Fibroblast of skin of back (primary cell): ENCODE results near the gene RUFY1.
A peak's percentile ranks its signal among the peaks of the same experiment; 100 is the strongest.
"Not testable (repeated sequence)": the region's sequence is repeated elsewhere in the genome, so short reads cannot be mapped to it uniquely, and the experiment has no call there.

ENCODE experiments used
- DNase-seq: peaks from one replicate; pipeline ENCODE4 v3.0.0-alpha.2; 2013

RUFY1 gene

DNA sequence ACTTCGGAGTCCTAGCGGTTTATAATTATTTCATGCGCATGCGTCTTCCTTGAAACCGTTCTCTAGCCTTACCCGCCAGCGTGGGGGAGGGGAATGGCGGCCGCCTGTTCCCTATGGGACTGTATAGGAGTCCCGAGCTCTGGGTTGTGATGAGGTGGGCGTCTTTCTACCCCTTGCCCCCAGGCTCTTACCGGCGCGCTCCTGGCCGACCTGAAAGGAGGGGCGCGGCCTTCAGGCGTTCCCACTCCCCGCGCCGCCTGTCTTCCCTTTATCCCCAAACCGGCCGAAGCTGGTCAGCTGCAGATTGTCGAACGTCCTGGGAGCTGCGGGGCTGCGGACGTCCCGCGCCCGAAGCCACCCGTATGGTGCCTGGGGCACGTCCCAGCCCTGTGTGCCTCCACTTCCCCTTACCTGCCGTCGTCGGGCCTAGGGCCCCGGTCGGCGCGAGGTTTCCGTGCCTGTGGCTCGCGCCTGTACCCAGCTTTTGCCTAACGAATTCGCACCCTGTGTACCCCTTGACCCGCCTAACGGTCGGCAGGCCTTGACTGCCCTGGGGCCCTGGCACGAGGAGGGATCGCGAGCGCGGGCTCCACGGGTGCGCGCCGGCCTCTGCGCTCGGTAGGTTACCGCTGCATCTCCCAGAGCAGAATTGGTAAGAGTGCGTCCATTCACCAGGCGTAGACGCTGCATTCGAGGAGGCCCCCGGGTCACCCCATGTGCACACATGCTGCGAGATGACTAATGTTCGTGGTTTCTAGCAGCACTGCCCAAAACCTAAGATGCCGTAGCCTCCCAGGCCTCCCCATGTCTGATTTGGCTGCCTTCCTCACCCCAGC, 73.8 kb downstream of the RUFY1 start:
- peak; percentile 83 for DNase-seq

DNA sequence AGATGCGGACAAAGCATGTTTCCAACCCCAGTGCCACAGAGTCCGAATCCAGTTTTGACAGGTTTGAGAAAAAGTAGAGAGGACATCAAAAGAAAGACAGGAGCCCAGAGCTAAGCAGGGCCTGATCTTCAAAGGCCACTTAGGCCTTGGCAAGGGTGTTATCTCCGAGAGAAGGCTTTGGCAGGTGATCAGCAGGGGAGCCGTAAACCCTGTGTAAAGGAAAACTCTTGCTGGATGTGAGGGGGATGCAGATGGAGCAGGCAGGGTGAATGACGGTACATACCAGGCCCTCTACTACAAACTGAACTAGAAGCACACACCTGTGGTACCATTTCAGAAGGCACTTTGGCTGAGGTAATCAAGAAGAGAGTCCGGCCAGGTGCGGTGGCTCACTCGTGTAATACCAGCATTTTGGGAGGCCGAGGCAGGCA, 74.5 kb downstream of the RUFY1 start:
- no peak for DNase-seq

DNA sequence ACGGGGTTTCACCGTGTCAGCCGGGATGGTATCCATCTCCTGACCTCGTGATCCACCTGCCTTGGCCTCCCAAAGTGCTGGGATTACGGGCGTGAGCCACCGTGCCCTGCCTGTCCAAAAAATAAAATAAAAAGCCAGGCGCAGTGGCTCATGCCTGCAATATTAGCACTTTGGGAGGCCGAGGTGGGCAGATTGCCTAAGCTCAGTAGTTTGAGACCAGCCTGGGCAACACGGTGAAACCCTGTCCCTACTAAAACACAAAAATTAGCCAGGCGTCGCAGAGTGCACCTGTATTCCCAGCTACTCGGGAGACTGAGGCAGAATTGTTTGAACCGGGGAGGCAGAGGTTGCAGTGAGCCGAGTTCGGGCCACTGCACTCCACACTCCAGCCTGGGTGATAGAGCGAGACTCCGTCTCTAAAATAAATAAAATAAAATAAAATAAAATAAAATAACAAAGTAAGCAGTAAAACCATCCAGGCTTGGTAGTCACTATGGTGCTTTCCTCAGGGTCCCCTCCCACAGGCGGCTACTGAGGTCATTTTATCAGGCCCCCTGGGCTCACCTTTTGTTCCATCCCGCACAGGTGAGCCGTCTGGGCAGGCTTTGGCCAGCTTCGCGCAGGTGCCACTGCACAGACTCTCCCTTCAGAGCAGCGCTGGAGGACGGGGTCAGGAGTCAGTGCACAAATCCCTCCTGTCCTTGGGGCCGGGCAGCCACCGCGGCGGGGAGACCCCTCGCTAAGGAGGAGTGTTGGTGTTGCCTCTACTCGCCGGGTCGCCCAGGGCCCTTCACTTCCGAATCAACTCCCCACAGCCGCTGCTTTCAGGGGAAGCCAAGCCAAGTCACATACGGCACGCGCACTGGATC, 83.4 kb downstream of the RUFY1 start:
- not testable (repeated sequence) for DNase-seq

DNA sequence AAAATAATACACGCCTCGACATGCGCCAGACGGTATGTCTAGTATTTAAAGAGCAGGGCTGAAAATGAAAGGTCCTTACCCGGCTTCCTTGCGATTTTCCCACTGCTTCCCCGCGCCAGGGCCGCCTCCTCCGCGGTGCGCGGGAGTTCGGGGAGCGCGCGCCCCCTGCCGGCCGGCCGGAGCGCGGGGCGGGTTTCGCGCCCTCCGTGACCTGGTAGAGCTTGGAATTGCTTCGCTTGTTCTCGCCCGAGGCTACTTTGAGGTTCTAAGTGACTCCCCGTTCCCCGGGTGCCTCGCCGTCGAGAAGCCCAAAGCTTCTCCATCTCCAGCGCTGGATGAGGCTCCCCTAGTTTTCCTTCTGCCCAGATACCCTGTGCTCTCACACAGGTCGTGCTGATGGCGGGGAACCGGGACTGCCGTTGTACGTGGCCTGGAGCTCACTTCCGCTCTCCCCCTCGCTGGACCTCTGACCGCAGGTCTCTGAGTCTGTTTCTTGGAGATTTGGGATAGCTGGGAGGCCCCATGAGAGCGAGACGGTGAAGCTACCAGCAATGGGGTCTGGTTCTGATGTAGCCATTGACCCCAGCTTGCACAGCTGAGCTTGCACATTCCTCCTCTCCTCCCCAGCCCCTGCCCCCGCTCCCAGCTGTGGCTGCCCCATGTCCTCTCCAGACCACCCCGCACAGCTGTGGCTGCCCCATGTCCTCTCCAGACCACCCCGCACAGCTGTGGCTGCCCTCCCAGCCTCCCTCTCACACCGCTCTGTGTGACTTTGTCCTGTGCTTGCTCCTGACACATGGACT, 84.2 kb downstream of the RUFY1 start:
- DNase-seq = not testable (repeated sequence)

DNA sequence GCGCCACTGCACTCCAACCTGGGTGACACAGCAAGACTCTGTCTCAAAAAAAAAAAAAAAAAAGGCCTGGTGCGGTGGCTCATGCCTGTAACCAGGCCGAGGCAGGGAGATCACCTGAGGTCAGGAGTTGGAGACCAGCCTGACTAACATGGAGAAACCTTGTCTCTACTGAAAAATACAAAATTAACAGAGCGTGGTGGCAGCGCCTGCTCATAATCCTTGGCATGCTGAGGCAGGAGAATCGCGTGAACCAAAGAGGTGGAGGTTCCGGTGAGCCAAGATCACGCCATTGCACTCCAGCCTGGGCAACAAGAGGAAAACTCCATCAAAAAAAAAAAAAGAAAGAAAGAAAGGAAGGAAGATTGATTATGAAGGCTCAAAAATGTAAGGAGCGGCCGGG, 88.9 kb downstream of the RUFY1 start:
- DNase-seq = not testable (repeated sequence)

DNA sequence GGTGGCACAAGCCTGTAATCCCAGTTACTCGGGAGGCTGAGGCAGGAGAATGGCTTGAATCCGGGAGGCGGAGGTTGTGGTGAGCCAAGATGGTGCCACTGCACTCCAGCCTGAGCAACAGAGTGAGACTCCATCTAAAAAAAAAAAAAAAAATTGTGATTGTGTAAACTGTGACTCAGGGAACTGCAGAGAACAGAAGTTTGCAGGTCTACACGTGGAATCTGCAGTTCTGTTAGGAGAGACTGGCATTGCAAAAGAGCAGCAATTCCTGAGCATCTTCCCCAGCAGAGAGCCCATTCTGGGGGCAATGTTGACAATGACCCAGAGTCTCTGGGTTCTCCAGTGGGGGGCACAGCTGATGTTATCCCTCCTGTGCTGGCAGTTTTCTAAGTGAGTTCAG, 91.4 kb downstream of the RUFY1 start:
- not testable (repeated sequence) for DNase-seq

DNA sequence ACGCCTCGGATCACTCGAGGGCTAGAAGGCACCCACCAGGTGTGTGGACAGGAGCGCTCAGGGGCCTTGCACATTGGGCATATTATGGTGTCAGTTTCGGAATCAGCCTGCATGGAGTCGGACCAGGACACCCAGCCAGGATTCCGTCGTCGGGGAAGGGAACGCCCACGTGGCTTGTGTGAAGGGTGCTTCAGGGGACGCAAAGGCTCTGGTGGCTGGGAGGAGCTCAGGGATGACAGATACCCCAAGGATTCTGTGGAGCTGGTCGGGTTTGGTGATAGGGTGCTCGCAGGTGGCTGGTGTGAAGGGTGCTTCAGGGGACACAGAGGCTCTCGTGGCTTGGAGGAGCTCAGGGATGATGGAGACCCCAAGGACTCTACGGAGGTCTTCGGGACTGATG, 92.3 kb downstream of the RUFY1 start:
- DNase-seq = not testable (repeated sequence)

DNA sequence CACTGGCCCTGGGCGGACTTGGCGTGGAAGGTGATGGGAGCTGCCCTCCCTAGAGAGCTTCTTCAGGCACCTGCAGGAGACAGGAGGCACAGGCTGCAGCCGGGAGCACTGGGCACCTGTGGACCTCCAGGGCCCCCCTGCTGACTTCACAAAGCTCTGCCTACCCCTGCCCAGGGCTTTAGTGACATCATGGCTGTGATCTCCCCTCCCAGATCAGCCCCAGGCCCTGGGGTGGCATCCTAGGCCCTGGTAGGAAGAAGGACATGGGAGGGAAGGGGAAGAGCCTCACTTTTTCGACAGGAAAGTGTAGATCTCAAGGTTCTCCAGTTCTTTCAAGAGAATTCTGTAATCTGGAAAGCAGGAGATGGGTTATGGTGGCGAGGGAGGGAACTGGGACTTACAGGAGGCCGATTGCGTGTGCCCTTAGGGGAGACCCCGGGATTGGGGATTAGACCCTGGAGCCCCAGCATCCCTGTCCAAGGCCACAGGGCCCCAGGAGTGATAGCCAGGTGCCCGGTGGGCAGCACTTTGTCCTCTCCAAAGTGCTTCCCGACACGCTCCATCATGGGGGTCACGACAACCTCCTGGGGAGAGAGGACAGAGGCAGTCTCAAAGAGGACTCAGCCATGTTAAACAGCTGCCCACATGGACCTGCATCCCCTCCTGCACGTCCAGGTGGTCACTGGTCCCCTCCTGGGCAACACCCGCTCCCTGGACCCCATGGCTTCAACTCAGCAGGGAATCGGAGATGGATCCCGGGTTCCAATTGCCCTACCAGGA, 93.0 kb downstream of the RUFY1 start:
- not testable (repeated sequence) for DNase-seq

DNA sequence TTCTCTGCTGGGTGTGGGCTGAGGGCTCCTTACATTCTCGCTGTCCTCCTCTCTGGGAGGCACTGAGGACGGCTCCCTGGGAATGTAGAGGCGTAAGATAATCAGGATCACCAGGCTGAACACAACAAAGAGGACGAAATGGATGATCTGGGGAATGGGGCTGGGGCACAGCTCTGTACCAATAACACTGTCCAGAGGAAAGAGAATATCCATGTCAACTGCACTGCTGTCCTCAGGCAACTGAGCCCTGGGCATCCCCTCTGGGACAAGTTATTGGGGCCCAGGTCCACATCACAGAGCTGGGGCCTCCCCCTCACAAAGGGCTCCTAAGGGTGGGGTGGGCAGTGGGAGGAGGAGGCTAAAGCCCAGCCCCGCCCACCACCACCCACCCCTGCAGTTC, 94.4 kb downstream of the RUFY1 start:
- not testable (repeated sequence) for DNase-seq

DNA sequence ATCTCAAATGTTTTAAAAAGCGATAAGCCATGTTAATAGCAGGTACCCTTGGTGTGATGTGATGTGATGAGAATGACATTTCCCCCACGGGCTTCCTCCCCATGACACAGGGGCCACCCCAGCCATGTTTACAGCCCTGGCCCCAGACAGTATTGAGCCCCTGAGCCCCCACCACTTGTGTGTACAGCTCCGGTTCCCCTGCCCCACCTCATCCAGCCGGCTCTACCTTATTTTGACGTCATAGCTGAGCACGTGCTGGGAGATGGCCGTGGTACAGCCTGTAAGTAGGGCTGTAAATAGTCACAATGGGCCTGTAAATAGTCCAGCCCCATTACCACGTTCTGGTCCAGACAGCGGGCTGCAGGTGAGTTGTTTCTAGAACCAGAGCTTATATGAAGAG, 98.1 kb downstream of the RUFY1 start:
- DNase-seq = no peak

DNA sequence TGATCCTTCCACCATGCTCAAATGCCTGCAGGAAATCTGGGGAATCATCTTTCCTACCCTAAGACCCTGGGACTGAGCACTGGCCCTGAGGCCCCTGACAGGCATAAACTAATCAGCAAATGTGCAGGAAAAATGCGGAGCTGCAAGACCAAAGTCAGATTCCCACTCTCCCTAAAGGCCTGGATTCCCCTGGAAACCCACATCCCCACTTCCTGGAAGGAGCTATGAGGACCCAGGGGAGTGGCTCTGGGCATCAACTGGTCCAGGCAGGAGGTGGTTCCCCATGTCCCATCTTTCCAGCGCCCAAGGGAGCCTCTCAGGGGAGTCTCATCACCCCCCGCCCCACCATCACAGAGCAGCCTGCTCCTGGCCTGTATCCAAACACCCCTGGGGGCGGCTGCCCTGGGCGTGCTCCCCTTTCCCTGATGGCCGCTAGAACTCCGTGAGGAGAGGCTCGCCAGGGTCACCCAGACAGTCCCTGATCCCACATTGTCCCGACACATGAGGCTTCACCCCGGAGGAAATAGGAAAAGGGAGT, 98.9 kb downstream of the RUFY1 start:
- not testable (repeated sequence) for DNase-seq

DNA sequence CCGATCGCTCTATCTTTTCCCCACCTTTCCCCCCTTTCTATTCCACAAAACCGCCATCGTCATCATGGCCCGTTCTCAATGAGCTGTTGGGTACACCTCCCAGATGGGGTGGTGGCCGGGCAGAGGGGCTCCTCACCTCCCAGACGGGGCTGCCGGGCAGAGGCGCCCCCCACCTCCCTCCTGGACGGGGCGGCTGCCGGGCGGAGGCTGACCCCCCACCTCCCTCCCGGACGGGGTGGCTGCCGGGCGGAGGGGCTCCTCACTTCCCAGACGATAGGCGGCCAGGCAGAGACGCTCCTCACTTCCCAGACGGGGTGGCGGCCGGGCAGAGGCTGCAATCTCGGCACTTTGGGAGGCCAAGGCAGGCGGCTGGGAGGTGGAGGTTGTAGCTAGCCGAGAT, 99.9 kb downstream of the RUFY1 start:
- not testable (repeated sequence) for DNase-seq

DNA sequence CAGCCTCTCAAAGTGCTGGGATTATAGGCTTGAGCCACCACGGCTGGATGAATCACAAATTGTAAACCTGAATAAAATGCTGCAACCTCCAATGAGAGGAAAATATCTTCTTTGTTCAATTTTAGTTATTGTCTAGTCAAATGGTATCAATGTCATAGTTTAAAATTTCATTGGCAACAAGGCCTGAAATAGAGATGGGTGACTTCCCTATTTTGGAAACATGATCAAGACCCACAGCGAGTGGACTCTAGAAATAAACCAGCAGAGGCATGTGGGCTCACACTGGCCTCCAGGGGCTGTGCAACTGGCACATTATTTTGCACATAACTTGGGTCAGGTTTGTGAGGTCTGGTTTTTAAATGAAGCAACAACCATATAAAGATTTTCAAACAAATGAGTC, 102.8 kb downstream of the RUFY1 start:
- not testable (repeated sequence) for DNase-seq

DNA sequence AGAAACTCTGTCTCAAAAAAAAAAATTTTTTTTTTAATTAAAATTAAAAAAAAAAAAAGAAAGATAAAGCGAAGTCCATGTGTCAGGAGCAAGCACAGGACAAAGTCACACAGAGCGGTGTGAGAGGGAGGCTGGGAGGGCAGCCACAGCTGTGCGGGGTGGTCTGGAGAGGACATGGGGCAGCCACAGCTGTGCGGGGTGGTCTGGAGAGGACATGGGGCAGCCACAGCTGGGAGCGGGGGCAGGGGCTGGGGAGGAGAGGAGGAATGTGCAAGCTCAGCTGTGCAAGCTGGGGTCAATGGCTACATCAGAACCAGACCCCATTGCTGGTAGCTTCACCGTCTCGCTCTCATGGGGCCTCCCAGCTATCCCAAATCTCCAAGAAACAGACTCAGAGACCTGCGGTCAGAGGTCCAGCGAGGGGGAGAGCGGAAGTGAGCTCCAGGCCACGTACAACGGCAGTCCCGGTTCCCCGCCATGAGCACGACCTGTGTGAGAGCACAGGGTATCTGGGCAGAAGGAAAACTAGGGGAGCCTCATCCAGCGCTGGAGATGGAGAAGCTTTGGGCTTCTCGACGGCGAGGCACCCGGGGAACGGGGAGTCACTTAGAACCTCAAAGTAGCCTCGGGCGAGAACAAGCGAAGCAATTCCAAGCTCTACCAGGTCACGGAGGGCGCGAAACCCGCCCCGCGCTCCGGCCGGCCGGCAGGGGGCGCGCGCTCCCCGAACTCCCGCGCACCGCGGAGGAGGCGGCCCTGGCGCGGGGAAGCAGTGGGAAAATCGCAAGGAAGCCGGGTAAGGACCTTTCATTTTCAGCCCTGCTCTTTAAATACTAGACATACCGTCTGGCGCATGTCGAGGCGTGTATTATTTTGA, 107.2 kb downstream of the RUFY1 start:
- not testable (repeated sequence) for DNase-seq

DNA sequence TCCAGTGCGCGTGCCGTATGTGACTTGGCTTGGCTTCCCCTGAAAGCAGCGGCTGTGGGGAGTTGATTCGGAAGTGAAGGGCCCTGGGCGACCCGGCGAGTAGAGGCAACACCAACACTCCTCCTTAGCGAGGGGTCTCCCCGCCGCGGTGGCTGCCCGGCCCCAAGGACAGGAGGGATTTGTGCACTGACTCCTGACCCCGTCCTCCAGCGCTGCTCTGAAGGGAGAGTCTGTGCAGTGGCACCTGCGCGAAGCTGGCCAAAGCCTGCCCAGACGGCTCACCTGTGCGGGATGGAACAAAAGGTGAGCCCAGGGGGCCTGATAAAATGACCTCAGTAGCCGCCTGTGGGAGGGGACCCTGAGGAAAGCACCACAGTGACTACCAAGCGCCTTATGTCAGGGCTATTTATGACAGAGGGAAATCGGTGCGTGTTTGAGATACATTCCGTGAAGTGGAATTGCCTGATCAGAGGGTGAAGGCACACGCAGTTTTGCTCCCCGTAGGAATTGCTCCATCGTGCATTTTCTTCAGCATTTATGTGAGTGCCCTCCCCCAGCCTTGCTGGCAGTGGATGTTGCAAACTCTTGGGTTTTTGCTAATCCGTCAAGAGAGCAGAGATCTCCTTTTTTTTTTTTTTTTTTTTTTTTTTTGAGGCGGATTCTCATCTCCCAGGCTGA, 108.0 kb downstream of the RUFY1 start:
- DNase-seq = peak; percentile 22
